Measurements from ENCODE around the gene OSBPL9.

Gene OSBPL9

DNA sequence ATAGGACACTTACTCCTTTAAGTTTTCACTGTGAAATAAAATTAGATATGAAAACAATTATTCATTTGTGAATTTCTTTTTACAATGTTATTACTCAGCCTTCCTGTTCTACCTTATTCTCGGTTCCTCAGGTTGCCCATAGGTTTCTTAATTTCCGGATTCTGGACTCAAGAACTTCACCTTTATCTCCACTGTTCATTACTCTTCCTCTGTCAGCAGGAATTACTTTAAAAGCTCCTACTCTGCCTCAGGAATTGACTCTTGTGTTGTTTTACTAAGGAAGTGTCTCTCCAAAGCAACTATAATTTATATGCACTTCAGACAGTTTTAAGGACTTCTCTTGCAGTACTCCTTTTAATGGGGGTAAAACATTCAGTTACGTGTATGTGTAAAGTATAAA lies 123.8 kb downstream of the OSBPL9 start:
- DNase-seq (ENCODE audit: low spot score) = no peak

DNA sequence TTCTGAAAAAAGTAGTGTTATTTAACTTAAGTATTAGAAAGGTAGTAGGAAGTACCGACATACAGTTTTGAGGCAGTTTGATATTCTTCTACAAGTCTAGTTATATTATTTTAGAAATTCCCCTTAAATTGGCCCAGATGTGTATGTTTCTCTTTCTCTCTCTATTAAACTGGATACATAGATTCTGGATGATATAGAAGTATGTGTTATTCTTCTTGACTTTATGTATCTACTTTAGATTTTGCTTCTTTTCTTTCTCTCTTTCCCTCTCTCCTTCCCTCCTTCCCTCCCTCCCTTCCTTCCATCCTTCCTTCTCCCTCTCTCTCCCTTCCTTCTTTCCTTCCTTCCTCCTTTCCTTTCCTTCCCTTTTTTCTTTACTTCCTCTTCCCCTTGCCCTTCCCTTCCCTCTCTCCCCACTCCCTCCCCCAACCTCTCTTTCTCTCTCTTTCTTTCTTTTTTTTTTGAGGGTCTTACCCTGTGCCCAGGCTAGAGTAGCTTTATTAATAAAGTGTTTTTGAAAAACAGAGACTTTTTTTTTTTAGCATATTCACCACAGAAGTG lies 124.3 kb downstream of the OSBPL9 start:
- no peak for DNase-seq (ENCODE audit: low spot score)

DNA sequence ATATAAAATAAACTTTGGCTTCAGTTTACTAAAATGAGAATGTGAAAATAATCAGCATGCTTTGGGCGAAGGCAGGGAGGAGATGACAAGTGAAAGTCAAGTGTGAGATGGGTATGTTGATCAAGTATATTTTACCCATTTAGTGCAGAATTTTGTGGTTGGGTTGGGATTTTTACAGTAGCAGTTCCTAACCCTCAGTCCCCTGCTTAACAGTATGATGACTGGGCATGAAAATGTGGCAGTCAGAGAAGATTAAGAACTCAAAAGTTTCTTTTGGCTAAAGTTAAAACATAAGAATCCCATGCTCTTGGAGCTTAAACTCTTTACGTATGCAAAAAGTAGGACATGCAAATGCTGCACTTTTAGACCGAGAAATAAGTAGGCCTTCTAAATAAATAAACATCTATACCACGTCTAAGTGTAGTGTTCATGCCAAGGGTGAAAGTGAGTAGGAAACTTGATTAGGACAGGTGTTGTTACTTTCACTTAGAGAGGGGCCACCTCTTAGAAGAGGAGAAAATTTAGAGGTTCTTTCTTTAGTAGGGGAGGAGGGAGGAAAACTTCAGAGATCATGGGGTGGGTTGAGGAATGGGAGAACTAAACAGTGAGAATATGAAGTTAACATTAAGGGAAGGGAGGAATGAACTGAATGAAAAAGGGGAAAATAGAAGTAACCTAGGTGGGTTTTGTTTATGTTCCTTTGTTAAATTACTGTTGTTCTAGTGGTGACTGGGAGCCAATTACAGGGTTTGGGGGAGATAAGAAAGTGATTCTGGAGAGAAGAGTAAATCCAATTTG lies 127.8 kb downstream of the OSBPL9 start:
- DNase-seq (ENCODE audit: low spot score) = no peak

DNA sequence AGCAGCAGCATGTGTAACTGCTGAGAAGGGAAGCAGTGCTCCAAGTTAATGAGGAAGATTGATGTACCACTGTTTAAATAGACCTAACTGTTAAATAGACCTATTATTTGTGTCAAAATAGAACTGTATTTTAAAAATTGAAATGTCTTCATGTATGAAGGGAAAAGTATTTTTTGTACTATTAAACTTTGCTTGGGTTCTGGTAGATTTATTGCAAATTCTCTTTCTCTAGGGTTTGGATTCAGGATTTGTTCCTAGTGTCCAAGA lies 128.3 kb downstream of the OSBPL9 start:
- no peak for DNase-seq (ENCODE audit: low spot score)

DNA sequence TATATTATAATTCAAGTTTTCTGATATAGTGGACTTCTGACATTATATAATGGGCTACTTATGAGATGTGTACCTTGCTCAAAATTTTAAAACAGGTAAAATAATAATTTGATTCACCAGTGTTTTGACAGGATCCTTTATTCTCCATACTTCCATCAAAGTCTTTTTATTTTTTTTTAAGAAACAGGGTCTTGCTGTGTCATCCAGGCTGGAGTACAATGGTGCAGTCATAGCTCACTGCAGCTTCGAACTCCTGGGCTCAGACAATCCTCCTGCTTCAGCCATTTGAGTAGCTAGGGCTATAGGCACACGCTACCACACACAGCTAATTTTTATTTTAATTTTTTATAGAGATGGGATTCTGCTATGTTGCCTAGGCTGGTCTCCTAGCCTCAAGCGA lies 132.3 kb downstream of the OSBPL9 start:
- no peak for DNase-seq (ENCODE audit: low spot score)

DNA sequence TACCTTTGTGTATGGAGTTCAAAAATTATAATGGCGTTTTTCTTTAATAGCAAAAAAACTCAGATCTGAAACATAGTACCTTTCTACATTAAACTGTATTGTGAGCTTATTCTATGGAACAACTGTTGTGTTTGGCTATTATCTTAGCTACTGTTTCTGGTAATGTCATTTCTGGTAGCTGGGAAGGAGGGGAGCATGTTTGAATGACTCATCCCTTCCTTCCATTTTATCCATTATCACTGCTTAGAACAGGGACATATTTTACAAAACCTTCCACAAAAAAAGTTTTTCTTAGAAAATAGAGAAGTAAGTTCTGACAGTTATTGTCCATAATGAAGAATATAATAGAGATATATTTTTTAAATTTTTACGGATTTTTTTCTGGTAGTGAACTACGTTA lies 133.3 kb downstream of the OSBPL9 start:
- DNase-seq (ENCODE audit: low spot score) = peak; percentile 60

DNA sequence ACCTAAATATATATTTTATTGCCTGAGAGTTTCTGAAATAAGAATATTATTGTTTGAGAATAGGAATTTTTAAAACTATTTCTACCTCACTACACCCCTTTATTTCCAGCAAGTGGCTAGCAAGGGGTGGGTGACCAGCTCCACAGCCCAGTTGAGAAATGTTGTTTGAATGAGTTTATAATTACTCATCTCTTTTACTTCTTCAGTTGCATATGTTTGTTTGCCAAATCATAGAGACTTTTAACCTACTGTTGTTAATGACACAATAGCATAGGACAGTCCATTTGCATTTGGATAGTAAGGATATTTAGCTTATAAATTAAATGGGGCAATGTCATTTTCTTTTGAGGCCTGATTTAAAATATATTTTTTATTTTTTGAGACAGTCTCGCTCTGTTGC lies 133.8 kb downstream of the OSBPL9 start:
- no peak for DNase-seq (ENCODE audit: low spot score)

DNA sequence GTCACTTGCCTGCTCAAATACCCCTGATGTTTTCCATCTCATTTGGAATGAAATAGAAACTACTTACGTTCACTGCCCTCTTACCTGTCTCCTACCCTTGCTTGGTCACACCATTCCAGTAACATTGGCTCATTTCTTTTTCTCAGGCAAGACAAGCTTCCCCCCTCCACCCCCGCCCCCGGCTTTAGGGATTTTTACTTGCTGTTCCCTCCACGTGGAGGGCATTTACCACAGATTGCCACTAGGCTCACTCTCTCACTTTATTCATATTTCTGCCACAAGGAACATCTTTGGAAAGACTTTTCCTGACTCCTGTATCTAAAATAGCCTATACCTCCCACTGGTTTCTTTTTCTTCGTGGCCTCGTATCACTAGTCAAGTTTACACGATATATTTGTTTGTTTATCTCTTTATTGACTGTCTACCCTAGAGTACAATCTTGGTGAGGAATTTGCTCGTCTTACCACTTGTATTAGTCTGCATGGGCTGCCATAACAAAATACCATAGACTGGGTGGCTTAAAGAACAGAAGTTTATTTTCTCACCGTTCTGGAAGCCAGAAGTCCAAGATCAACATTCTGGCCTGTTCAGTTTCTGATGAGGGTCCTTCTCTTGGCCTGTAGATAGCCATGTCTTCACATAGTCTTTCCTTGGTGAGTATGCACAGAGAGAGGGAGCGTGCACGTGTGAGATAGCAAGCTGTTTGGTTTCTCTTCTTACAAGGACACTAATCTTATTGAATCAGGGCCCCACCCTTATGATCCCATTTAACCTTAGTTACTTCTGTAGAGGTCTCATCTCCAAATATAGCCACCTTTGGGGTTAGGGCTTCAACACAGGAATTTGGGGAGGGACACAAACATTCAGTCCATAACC lies 135.4 kb downstream of the OSBPL9 start:
- DNase-seq (ENCODE audit: low spot score) = no peak

DNA sequence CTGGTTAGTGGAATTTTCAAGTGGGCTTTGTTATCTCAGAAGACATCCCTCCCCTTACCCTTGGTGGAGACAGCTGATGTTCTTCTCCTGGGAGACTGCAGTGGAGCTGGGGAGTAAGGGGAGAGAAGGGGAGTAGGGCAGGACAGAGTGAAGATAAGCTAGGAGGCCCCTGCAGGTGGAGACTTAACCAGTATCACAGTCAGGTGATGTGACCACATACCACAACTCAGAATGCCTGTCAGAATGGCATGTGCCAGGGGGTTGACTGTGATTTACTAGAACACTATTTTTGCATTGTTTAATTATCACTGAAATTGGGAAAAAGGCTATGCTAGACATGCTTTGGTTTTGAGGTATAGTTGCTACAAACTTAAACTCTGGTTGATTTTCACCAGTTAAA lies 137.1 kb downstream of the OSBPL9 start:
- DNase-seq (ENCODE audit: low spot score) = no peak

DNA sequence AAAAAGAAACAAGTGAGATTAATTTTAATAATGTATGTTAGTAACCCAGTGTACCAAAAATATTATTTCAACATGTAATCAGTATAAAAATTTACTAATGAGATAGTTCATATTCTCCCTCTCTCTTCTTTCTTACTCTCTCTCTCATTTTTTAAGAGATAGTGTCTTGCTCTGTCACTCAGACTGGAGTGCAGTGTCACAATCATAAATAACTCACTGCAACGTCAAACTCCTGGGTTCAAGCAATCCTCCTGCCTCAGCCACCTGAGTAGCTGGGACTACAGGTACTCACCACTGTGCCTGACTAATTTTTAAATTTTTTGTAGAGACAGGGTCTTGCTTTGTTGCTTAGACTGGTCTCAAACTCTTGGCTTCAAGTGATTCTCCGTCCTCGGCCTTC lies 137.8 kb downstream of the OSBPL9 start:
- no peak for DNase-seq (ENCODE audit: low spot score)

DNA sequence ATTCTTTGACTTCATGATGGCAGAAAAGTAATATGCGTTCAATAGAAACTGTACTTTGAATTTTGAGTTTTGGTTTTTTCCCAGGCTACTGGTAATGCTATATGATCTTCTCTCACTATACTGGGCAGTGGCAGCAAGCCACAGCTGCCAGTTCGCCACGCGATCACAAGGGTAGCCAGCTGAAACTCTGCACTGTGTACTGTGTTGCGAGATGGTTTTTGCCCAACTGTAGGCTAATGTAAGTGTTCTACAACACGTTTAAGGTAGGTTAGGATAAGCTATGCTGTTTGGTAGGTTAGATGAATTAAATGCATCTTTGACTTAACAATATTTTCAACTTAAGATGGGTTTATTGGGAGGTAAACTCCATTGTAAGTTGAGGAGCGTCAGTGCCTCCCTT lies 138.5 kb downstream of the OSBPL9 start:
- DNase-seq (ENCODE audit: low spot score) = no peak

DNA sequence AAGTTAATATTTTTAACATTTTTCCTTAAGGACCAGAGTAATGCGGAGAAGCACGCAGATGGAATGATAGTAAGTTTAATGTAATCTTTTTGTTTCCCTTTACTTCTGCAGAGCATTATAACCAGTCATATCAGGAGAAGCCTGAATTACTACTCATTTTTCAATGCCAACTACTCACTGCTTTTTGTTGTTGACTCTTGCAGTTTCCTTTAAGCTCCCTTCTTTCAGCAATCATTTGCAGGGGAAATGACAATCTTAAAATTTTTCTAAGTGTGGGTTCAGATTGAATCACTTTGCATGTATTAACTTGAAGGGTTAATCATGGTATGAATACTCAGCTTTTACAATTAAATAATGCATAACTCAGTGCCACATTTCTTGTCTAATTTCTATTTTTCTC lies 139.4 kb downstream of the OSBPL9 start:
- no peak for DNase-seq (ENCODE audit: low spot score)

DNA sequence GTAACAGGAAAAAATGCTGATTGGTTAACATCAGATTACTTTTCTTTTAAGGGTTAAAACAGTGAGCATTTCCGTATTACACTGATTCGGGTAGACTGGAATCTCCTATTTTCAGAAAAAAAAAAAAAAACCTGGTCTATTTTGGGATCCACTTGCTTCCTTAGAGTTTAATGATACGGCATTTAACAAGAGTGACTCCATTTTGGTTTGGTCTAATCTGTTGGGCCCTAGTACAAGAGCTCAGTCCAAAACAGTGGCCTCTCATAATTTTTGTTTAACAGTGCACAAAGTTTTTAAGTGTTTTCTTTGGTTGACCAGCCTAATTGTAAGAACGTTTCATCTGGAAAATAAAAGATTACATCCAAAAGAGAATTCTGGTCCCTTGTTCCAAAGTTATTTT lies 141.4 kb downstream of the OSBPL9 start:
- DNase-seq (ENCODE audit: low spot score) = no peak

DNA sequence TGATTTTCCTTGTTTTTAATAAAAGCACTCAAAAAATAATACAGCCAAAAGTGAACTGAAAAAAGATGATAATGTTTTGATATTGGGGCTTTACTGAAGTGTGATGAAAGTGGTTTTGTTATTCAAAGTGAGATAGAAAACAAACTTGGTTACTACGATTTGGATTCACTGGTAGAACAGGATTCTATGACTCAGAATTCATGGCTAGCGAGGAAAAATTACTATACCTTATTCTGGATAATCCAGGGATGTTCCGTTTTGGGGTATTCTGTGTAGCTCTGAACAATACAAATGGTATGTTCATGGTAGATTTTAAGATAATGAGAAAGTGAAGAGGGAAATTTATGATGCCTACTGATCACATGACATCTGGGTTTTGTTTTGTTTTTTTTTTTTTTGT lies 144.0 kb downstream of the OSBPL9 start:
- no peak for DNase-seq (ENCODE audit: low spot score)

DNA sequence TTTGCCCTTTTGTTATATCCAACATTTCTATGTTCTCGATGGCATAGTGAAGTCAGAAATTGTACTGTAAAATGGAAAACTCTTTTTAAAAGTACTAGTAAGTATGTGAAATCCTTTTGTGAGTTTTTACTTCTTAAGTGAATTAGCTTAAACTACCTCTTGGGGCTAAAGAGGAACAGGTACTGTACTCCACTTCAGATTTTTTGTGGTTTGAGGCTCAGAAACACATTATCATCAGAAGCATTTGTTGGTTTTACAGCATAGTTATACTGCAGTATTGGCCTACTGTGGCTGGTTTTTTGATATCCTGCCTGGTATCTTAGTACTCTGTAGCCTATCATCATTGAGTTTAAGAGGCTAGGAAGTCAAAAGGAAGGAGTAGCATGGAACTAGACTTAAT lies 144.5 kb downstream of the OSBPL9 start:
- DNase-seq (ENCODE audit: low spot score) = no peak

DNA sequence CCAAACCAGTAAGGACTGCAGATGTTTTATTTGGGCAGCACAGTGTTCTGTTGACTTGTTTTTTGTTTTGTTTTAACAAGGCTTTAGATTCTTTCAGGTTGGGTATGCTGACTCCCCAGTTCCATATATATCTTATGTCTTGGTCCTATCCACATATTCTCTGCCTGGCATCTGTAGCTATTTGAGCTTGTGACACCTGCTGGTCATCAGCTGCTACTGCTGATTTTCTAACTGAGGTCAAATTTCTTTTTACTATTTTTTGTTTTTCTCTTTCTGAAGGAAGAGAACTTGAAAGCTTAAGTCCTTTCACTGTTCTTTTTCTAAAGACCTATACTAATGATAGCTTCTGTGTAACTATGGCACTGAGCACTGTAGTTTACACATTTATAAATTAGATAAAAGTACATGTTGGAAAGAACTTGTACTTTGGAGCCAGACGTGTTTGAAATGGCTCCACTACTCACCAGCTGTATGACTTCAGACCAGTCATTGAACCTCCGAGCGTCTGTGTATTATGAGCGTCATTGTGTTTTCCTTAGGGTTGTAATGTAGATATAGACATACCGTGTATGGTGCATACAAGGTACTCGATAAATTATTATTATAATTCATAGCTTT lies 152.2 kb downstream of the OSBPL9 start:
- DNase-seq (ENCODE audit: low spot score) = peak; percentile 44

DNA sequence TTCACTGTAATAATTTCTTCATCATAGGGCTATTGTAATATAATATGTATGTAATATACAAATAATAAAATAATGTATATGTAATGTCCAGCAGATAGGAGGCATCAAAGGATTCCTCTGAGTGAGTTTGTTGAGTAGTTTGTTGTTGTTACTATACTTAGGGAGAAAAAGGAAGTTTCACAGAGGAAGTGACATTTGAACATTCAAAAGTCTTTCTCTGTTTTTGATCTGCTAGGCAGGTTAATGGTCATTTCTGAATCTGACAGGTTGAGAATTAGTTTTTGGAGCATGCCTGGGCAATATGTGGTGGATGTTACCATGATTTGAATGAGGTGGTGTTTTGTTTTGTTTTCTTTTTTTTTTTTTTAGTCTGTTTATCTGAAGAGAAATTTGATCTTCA lies 159.5 kb downstream of the OSBPL9 start:
- DNase-seq (ENCODE audit: low spot score) = no peak

DNA sequence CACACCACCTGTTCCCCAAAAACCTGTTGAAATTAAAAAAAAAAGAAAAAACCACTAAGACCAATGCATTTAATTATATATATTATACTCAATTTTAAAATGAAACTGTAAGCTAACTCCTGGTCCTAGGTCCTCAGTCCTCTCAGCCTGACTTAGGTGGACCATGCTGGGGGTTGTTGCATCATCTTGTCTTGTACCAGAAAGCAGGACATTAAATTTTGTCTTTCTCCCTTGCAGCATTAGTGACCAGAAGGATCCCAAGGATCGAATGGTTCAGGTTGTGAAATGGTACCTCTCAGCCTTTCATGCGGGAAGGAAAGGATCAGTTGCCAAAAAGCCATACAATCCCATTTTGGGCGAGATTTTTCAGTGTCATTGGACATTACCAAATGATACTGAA lies 164.0 kb downstream of the OSBPL9 start:
- no peak for DNase-seq (ENCODE audit: low spot score)

DNA sequence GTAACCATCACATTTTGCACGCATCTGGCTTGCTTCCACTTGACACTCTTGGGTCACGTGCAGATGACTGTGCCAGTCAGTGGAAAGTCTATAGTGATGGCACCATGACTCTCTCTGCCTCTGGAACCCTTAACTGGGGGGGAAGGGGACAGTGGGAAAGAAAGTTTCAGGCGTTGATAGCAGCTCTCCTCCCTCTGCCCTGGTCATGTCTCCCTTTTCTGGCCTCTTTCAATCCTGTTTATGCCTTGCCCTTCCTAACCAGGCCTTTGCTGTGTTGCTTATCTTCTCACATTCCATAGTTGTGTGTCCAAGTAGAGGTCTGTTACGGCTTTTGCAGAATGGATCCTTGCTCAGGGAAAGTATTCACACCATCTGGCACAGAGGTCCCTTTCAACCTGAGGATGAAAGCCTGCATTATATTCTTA lies 168.1 kb downstream of the OSBPL9 start:
- DNase-seq (ENCODE audit: low spot score) = no peak

DNA sequence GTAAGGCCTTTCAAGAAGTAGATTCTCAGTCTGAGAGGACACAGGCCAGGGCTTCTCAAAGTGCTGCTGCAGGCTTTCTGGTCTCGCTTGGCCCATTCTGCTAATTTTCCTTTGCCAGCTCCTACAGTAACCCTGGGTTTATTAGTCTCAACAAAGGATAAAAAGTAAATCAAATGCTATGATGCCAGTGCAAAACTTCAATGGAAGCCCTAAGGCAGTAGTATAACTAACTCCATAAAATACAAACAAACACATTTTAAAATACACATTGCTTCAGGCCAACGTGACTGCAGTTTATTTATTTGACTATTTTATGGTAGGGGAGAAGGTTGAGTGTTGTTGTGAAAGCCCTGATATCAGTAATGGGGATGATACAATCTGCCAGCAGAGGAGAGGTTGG lies 172.0 kb downstream of the OSBPL9 start:
- DNase-seq (ENCODE audit: low spot score) = no peak

DNA sequence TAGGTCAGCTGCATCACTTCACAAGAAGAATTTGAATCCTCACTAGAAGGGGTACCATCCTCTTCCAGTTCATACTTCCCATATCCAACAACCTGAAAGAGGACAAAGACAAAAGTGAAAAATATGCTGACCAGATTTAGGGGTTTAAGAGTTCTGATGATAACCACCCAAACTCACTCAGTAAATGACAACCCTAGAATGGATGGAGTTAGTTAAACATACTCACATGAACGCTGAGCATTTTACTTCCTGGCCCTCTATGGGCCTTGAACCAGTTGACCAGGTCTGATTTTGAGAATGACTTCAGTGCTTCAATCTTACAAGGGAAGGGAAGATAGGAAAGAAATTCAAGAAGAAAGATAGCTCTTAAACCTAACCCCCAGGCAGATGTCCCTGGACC lies 172.4 kb downstream of the OSBPL9 start:
- DNase-seq (ENCODE audit: low spot score) = no peak

DNA sequence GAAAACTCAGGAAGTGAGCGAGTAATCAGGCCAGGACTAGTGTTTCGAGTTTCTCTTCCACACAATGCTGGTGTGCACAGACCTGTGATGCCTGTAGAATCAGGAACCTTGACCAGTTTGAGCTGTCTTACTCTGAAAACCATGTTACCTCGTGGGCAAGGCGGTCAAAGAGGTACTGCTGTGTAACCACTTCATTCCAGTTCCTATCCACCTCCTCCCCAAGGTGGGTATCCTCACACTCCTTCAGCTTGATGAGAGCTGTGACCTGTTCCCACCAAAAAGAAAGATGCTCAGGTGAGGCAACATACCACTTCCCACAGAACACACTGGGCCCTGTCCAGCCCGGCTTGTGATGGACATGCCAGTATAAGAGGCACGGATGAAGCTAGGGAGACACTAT lies 173.5 kb downstream of the OSBPL9 start:
- DNase-seq (ENCODE audit: low spot score) = no peak

DNA sequence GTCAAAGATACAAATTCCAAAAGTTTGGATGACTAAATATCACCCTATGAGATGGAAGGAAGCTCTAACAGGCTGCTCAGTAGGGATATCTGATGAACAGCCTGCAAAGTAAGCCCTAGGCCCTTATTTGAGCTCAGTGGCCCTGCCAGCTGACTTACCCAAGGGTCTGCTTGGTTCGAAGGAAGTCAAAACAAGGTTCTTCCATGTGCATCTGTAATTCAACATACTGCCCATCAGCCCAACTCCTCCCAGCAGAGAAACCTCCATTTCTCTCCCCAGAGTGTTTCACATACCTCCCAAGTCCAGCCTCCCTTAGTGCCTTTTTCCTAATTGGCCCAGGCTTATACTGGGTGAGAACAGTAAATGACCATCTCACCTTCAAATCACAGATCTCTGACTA lies 175.0 kb downstream of the OSBPL9 start:
- DNase-seq (ENCODE audit: low spot score) = no peak
